A549 (cell line): Measurements from ENCODE around the gene RASGEF1C. TPM values are rescaled to one million over a fixed set of nuclear protein-coding genes. Genes with fewer than 3 reads are reported as not detected.

Experiments
- ATAC-seq, 2 experiments: fragments of 200-7000 bp in 1 of 2; fragments of >200 bp in 1 of 2; cut with Nextera tagmentation in 1 of 2; cut with Tn5 transposase in 1 of 2; 3 replicates each; pipeline versions ENCODE4 v1.8.0 to v1.9.1; 2018 to 2020; ENCODE audit warnings: mild to moderate bottlenecking in 1 of 2, moderate library complexity in 1 of 2
- CTCF ChIA-PET: fragments of 300-600 bp; sonication (Branson Sonifier 250); formaldehyde crosslinking; extraction: SDS; loops from one replicate; lab custom pipeline; 2021; ENCODE audit warnings: antibody characterized with exemption, inconsistent platforms; lab: Yijun Ruan, JAX
- POLR2A ChIA-PET: fragments of 350-600 bp; formaldehyde crosslinking; extraction: SDS; loops from one replicate; lab custom pipeline; 2021; ENCODE audit warnings: antibody characterized with exemption, inconsistent platforms; lab: Yijun Ruan, JAX
- DNase-seq, 2 experiments: peaks; one replicate each; pipeline versions ENCODE4 v3.0.0 to v3.0.0-alpha.2; 2011 to 2016; ENCODE audit warnings: low read depth in 1 of 2, low spot score in 1 of 2
- FAIRE-seq: peaks from 2 replicates; lab custom pipeline; 2011; peaks lifted over from hg19 to GRCh38; lab: Jason Lieb, UNC
- H3K27ac ChIP-seq, 2 experiments: fragments of >200 bp; sonication (Bioruptor Twin); formaldehyde crosslinking; 3 replicates each; pipeline ENCODE4 v1.5.1; 2016 to 2017
- H3K4me1 ChIP-seq: fragments of >200 bp; sonication (Bioruptor Twin); formaldehyde crosslinking; 3 replicates; pipeline ENCODE4 v1.6.1; 2016
- H3K4me2 ChIP-seq: fragments of >200 bp; sonication (Bioruptor Twin); formaldehyde crosslinking; 3 replicates; pipeline ENCODE4 v1.6.1; 2016
- H3K4me3 ChIP-seq: fragments of >200 bp; sonication (Bioruptor Twin); formaldehyde crosslinking; 3 replicates; pipeline ENCODE4 v1.5.1; 2016
- H3K9me3 ChIP-seq: fragments of >200 bp; sonication (Bioruptor Twin); formaldehyde crosslinking; 3 replicates; pipeline ENCODE4 v1.6.1; 2016
- ATOH8 ChIP-seq: fragments of 250-450 bp; sonication (Bioruptor Pico); IDR thresholded peaks from 2 replicates; pipeline ENCODE4 v1.5.0; 2020; ENCODE audit warnings: low read depth, mild to moderate bottlenecking, moderate library complexity
- BHLHE40 ChIP-seq: IDR thresholded peaks from 2 replicates; pipeline ENCODE4 v1.6.1; 2012; ENCODE audit warnings: low read depth, low read length, inconsistent platforms
- CBX2 ChIP-seq: fragments of 200-600 bp; sonication (generic); IDR thresholded peaks from 2 replicates; pipeline ENCODE4 v1.6.1; 2016; ENCODE audit warnings: low read depth, mild to moderate bottlenecking, borderline replicate concordance
- EHF ChIP-seq: fragments of 250-450 bp; sonication (Bioruptor Pico); IDR thresholded peaks from 2 replicates; pipeline ENCODE4 v1.5.0; 2020; ENCODE audit warnings: mild to moderate bottlenecking
- EHMT2 ChIP-seq: fragments of 200-600 bp; sonication (generic); IDR thresholded peaks from 2 replicates; pipeline ENCODE4 v1.6.1; 2016; ENCODE audit warnings: antibody characterized with exemption, low read depth, mild to moderate bottlenecking, moderate library complexity
- ESRRA ChIP-seq: fragments of 150-350 bp; IDR thresholded peaks from 2 replicates; pipeline ENCODE4 v1.6.1; 2014; ENCODE audit warnings: mild to moderate bottlenecking, low read length, borderline replicate concordance
- HDAC2 ChIP-seq: fragments of 200-600 bp; sonication (generic); IDR thresholded peaks from 2 replicates; pipeline ENCODE4 v1.6.1; 2016
- HEYL ChIP-seq: fragments of 250-450 bp; sonication (Bioruptor Pico); IDR thresholded peaks from 2 replicates; pipeline ENCODE4 v1.8.0; 2021; ENCODE audit warnings: mild to moderate bottlenecking, moderate library complexity
- HOXA7 ChIP-seq: fragments of 250-450 bp; sonication (Bioruptor Pico); IDR thresholded peaks from 2 replicates; pipeline ENCODE4 v1.5.0; 2020; ENCODE audit warnings: mild to moderate bottlenecking, moderate library complexity
- HOXB13 ChIP-seq: fragments of 250-450 bp; sonication (Bioruptor Pico); IDR thresholded peaks from 2 replicates; pipeline ENCODE4 v1.5.0; 2020; ENCODE audit warnings: low read depth, mild to moderate bottlenecking, moderate library complexity
- JUN ChIP-seq, 2 experiments: fragments of >200 bp; sonication (Bioruptor Twin); formaldehyde crosslinking; IDR thresholded peaks; 2 replicates in 1 of 2; 3 replicates in 1 of 2; pipeline ENCODE4 v1.6.1; 2016 to 2017
- MAFK ChIP-seq: fragments of 450-650 bp; IDR thresholded peaks from 2 replicates; pipeline ENCODE4 v1.6.1; 2014; ENCODE audit not compliant: partially characterized antibody
- MAZ ChIP-seq: fragments of 150-350 bp; IDR thresholded peaks from 2 replicates; pipeline ENCODE4 v1.6.1; 2014; ENCODE audit warnings: antibody characterized with exemption, low read depth, low read length, borderline replicate concordance
- MYC ChIP-seq: IDR thresholded peaks from 2 replicates; pipeline ENCODE4 v1.6.1; 2012; ENCODE audit warnings: mild to moderate bottlenecking, inconsistent platforms, low read length, improper control_type of control experiment, borderline replicate concordance
- PHF8 ChIP-seq: fragments of 200-600 bp; sonication (generic); IDR thresholded peaks from 2 replicates; pipeline ENCODE4 v1.6.1; 2016; ENCODE audit warnings: low read depth, mild to moderate bottlenecking, antibody characterized with exemption, moderate library complexity, borderline replicate concordance
- POLR2A ChIP-seq: IDR thresholded peaks from 2 replicates; pipeline ENCODE4 v1.6.1; 2012; ENCODE audit warnings: mild to moderate bottlenecking, low read length
- POLR2AphosphoS2 ChIP-seq: conservative IDR thresholded peaks from 2 replicates; pipeline ENCODE4 v1.6.1; 2012; ENCODE audit warnings: low read length, improper control_type of control experiment, inconsistent platforms
- RNF2 ChIP-seq: fragments of 200-600 bp; sonication (generic); IDR thresholded peaks from 2 replicates; pipeline ENCODE4 v1.6.1; 2016; ENCODE audit warnings: low read depth, mild to moderate bottlenecking, antibody characterized with exemption, moderate library complexity, borderline replicate concordance
- SREBF2 ChIP-seq: fragments of 450-650 bp; IDR thresholded peaks from 2 replicates; pipeline ENCODE4 v1.6.1; 2014; ENCODE audit warnings: mild to moderate bottlenecking, moderate library complexity
- TFCP2L1 ChIP-seq: fragments of 250-450 bp; sonication (Bioruptor Pico); IDR thresholded peaks from 2 replicates; pipeline ENCODE4 v1.5.0; 2021; ENCODE audit warnings: mild to moderate bottlenecking
- ZFP36 ChIP-seq: fragments of 450-650 bp; IDR thresholded peaks from 2 replicates; pipeline ENCODE4 v1.6.1; 2014; ENCODE audit warnings: borderline replicate concordance; ENCODE audit not compliant: partially characterized antibody
- ZNF302 ChIP-seq: fragments of 250-450 bp; sonication (Bioruptor Pico); IDR thresholded peaks from 2 replicates; pipeline ENCODE4 v1.9.0; 2021; ENCODE audit warnings: inconsistent platforms, mild to moderate bottlenecking, moderate library complexity
- ZSCAN20 ChIP-seq: fragments of 250-450 bp; sonication (Bioruptor Pico); IDR thresholded peaks from 2 replicates; pipeline ENCODE4 v1.8.0; 2022; ENCODE audit warnings: mild to moderate bottlenecking, moderate library complexity
- WGBS: methylation state at CpG from one replicate; pipeline ENCODE4 v1.1.6; 2017; ENCODE audit errors: missing lambda C conversion rate; 5-methylcytosine and 5-hydroxymethylcytosine counted together
- polyA plus RNA-seq, 4 experiments: library from polyadenylated mRNA; depleted of rRNA in 3 of 4; stranded (reverse); fragments of >200 nt; fragmentation: RNase III in 1 of 4; extraction: RNeasy Plus Mini Kit Qiagen cat#74134 plus additional on column Dnase treatment in 1 of 4; gene quantifications; 2 replicates in 3 of 4; 3 replicates in 1 of 4; pipeline ENCODE4 v1.2.3, GENCODE V29; 2011 to 2017
- TF ChIP-seq, protein P1 (sequence below): fragments of 150-350 bp; IDR thresholded peaks from 2 replicates; pipeline ENCODE4 v1.6.1; 2014; ENCODE audit warnings: low read depth, mild to moderate bottlenecking, low read length
- TF ChIP-seq, protein P2 (sequence below): fragments of >200 bp; sonication (Bioruptor Twin); formaldehyde crosslinking; IDR thresholded peaks from 2 replicates; pipeline ENCODE4 v1.6.1; 2016

Gene RASGEF1C
- polyA plus RNA-seq, 2 of the 4 experiments (the other 2 are of a cell fraction): 0.12 TPM; not detected in 1

DNA sequence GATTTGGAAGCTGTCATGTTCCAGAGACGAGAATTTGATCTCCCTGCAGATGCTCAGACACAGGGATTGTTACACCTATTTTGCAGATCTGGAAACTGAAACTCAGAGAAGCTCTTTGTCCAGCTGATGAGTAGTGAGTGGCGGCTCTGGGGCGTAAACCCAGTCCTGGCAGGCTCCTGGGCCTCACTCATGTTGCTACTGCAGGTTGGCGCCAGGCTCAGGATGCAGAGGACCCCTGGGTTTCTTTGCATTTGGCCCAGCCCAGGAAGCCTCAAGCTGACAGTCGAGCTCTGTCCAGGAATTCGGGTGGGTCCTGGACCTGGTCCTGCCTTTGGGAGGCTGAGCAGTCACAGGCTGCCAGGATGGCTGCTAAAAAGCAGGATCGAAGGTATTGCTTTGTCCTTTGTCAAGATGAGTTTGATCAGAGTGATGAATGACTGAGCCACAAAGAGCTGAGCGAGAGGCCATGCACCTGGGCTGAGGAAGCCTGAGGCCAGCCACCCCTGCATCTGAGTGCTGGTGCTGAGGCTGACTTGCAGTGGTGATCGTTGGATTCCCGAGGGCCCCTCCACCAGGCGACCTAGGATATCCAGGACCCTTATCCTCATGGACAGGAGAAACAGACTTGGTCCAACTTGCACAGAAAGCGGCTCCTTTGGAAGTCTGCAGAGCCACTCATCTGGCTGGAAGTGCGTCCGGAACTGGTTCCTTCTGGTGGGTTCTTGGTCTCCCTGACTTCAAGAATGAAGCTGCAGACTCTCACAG, 129.1 kb downstream of the RASGEF1C start:
- CTCF ChIA-PET: interaction anchor here (1.1 to 9.1 kb wide), 3 partner anchors 9 to 539 kb away, joined by 3 to 73 read pairs (median 3); no protein-coding TSS in a partner anchor
- 47% methylated on average over 14 of the region's 14 CpGs for WGBS
- ATAC-seq (peak in 1 of 2 experiments; percentile 27; a peak in 1 of 6 replicates), DNase-seq (no peak), FAIRE-seq (no peak)
- peaks cover 3% of the 10 kb centered on the region; the same call in 1 of the 3 replicates for H3K9me3 ChIP-seq
- H3K4me2 ChIP-seq: no peak overlapping the region
- TF ChIP-seq BHLHE40 (no peak), ATOH8 (no peak), SREBF2 (no peak), ZNF302 (CRISPR knock-in tag) (no peak), ESRRA (no peak), MAZ (no peak), POLR2A (no peak), HEYL (no peak), RNF2 (no peak), PHF8 (no peak), EHF (CRISPR knock-in tag) (no peak), JUN (IDR thresholded peaks at IDR 0.05) (no peak), MYC (no peak), CBX2 (no peak), HDAC2 (no peak), ZSCAN20 (no peak), EHMT2 (no peak)
- TF ChIP-seq, protein P1, sequence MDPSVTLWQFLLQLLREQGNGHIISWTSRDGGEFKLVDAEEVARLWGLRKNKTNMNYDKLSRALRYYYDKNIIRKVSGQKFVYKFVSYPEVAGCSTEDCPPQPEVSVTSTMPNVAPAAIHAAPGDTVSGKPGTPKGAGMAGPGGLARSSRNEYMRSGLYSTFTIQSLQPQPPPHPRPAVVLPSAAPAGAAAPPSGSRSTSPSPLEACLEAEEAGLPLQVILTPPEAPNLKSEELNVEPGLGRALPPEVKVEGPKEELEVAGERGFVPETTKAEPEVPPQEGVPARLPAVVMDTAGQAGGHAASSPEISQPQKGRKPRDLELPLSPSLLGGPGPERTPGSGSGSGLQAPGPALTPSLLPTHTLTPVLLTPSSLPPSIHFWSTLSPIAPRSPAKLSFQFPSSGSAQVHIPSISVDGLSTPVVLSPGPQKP: no peak
- TF ChIP-seq, protein P2, sequence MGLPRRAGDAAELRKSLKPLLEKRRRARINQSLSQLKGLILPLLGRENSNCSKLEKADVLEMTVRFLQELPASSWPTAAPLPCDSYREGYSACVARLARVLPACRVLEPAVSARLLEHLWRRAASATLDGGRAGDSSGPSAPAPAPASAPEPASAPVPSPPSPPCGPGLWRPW: no peak
- no peak overlapping the region for H3K27ac ChIP-seq
- no peaks in the 10 kb centered on the region for H3K4me1 ChIP-seq
- no peak overlapping the region for H3K4me3 ChIP-seq
- POLR2A ChIA-PET: no interaction called here

GRCh38 chr5:180078348-180078747, 130.7 kb downstream of the RASGEF1C start:
- FAIRE-seq: no peak
- H3K4me3 ChIP-seq: no peak overlapping the region
- WGBS: 45% methylated on average over 9 of the region's 9 CpGs
- DNase-seq: no peak
- CTCF ChIA-PET: interaction anchor here (0.6 to 9.1 kb wide), 3 partner anchors 8 to 40 kb away, joined by 3 to 73 read pairs (median 3); no protein-coding TSS in a partner anchor
- no peak for ATAC-seq
- POLR2A ChIA-PET: no interaction called here
- no peaks in the 10 kb centered on the region for H3K4me1 ChIP-seq
- no peak overlapping the region for H3K27ac ChIP-seq
- no peak for TF ChIP-seq MYC
- TF ChIP-seq HOXB13: no peak
- TF ChIP-seq TFCP2L1: no peak
- TF ChIP-seq ZSCAN20: no peak
- TF ChIP-seq POLR2AphosphoS2: no peak
- TF ChIP-seq ZFP36: no peak
- no peak for TF ChIP-seq HOXA7 (CRISPR knock-in tag)
- TF ChIP-seq MAFK: no peak
- H3K4me2 ChIP-seq: no peak overlapping the region
- peaks cover 3% of the 10 kb centered on the region; the same call in 1 of the 3 replicates for H3K9me3 ChIP-seq
